PC-3 (cell line): ENCODE data around the gene ONECUT1. TPM values are rescaled to one million over a fixed set of nuclear protein-coding genes. Genes with fewer than 3 reads are reported as not detected.
A peak's percentile ranks its signal among the peaks of the same experiment; 100 is the strongest.

ENCODE experiments used
- ATAC-seq: fragments of 200-7000 bp; cut with Tn5 transposase; 2 replicates; pipeline ENCODE4 v1.9.1; 2020; ENCODE audit warnings: mild to moderate bottlenecking, moderate library complexity
- BruUV-seq: library from RNA; stranded (reverse); fragments of 400-500 nt; replicated peaks from 2 replicates; lab custom pipeline; 2021; lab: Mats Ljungman, UMichigan
- CTCF ChIA-PET: fragments of 300-600 bp; sonication (Branson Sonifier 250); formaldehyde crosslinking; loops from one replicate; lab custom pipeline; 2022; ENCODE audit warnings: antibody characterized with exemption; lab: Charles Lee
- POLR2A ChIA-PET: fragments of 300-600 bp; sonication (Branson Sonifier 250); formaldehyde crosslinking; loops from one replicate; lab custom pipeline; 2022; ENCODE audit warnings: antibody characterized with exemption; ENCODE audit not compliant: unreplicated experiment; lab: Charles Lee
- DNase-seq: peaks from one replicate; pipeline ENCODE4 v3.0.0-alpha.2; 2015
- H2AFZ ChIP-seq: fragments of 300-600 bp; sonication (generic); 2 replicates; pipeline ENCODE4 v1.6.0; 2016; ENCODE audit warnings: antibody characterized with exemption, low read length
- H3F3A ChIP-seq: fragments of 300-600 bp; sonication (generic); one replicate; pipeline ENCODE4 v1.6.0; 2017; ENCODE audit warnings: antibody characterized with exemption, low read length, control low read depth, mild to moderate bottlenecking; ENCODE audit not compliant: unreplicated experiment
- H3K27ac ChIP-seq: fragments of 300-600 bp; sonication (generic); 2 replicates; pipeline ENCODE4 v1.5.1; 2016; ENCODE audit warnings: mild to moderate bottlenecking, low read length
- H3K27me3 ChIP-seq: fragments of 300-600 bp; sonication (generic); 2 replicates; pipeline ENCODE4 v1.6.1; 2016; ENCODE audit warnings: low read length, mixed read lengths
- H3K36me3 ChIP-seq: fragments of 300-600 bp; sonication (generic); 2 replicates; pipeline ENCODE4 v1.6.1; 2016; ENCODE audit warnings: low read depth, mixed run types, low read length, mixed read lengths
- H3K4me1 ChIP-seq: fragments of 300-600 bp; sonication (generic); 2 replicates; pipeline ENCODE4 v1.5.1; 2016; ENCODE audit warnings: low read length; ENCODE audit not compliant: insufficient read depth
- H3K4me2 ChIP-seq: fragments of 300-600 bp; sonication (generic); 2 replicates; pipeline ENCODE4 v1.6.0; 2016; ENCODE audit warnings: low read length
- H3K4me3 ChIP-seq: fragments of 300-600 bp; sonication (generic); 2 replicates; pipeline ENCODE4 v1.5.1; 2016; ENCODE audit warnings: mild to moderate bottlenecking, low read length, mixed read lengths
- H3K79me2 ChIP-seq: fragments of 300-600 bp; sonication (generic); 2 replicates; pipeline ENCODE4 v1.6.1; 2017; ENCODE audit warnings: low read length, mixed read lengths
- H3K9ac ChIP-seq: fragments of 300-600 bp; sonication (generic); 2 replicates; pipeline ENCODE4 v1.6.0; 2016; ENCODE audit warnings: mild to moderate bottlenecking, low read length
- H3K9me2 ChIP-seq: fragments of 300-600 bp; sonication (generic); replicated peaks from 2 replicates; pipeline ENCODE4 v1.6.1; 2016; ENCODE audit warnings: mixed run types, low read length, mixed read lengths
- H3K9me3 ChIP-seq: fragments of 300-600 bp; sonication (generic); 2 replicates; pipeline ENCODE4 v1.6.1; 2016; ENCODE audit warnings: low read length, mixed read lengths
- H4K20me1 ChIP-seq: fragments of 300-600 bp; sonication (generic); 2 replicates; pipeline ENCODE4 v1.6.1; 2016; ENCODE audit warnings: low read length, mixed read lengths
- EZH2 ChIP-seq: fragments of 300-600 bp; sonication (generic); IDR thresholded peaks from one replicate; pipeline ENCODE4 v1.6.1; 2017; ENCODE audit warnings: antibody characterized with exemption, mild to moderate bottlenecking, low read length; ENCODE audit not compliant: unreplicated experiment
- EZH2phosphoT487 ChIP-seq: fragments of 300-600 bp; sonication (generic); IDR thresholded peaks from 2 replicates; pipeline ENCODE4 v1.6.1; 2018; ENCODE audit warnings: mild to moderate bottlenecking, antibody characterized with exemption, low read length, borderline replicate concordance
- intact Hi-C: fragments of 100-400 bp; cut with micrococcal nuclease; formaldehyde crosslinking; loops from 2 replicates; pipeline ENCODE4 v1.9.0; 2023
- total RNA-seq: library from RNA; depleted of rRNA; stranded (reverse); fragments of >200 nt; gene quantifications from 2 replicates; pipeline ENCODE4 v1.2.3, GENCODE V29; 2014
- TF ChIP-seq, protein P1 (sequence below): fragments of 300-600 bp; sonication (generic); conservative IDR thresholded peaks from 2 replicates; pipeline ENCODE4 v1.5.1; 2017; ENCODE audit warnings: antibody characterized with exemption, low read depth, mild to moderate bottlenecking, low read length

Gene ONECUT1
- total RNA-seq, 1 experiment from 2014 or later, result not detected

DNA sequence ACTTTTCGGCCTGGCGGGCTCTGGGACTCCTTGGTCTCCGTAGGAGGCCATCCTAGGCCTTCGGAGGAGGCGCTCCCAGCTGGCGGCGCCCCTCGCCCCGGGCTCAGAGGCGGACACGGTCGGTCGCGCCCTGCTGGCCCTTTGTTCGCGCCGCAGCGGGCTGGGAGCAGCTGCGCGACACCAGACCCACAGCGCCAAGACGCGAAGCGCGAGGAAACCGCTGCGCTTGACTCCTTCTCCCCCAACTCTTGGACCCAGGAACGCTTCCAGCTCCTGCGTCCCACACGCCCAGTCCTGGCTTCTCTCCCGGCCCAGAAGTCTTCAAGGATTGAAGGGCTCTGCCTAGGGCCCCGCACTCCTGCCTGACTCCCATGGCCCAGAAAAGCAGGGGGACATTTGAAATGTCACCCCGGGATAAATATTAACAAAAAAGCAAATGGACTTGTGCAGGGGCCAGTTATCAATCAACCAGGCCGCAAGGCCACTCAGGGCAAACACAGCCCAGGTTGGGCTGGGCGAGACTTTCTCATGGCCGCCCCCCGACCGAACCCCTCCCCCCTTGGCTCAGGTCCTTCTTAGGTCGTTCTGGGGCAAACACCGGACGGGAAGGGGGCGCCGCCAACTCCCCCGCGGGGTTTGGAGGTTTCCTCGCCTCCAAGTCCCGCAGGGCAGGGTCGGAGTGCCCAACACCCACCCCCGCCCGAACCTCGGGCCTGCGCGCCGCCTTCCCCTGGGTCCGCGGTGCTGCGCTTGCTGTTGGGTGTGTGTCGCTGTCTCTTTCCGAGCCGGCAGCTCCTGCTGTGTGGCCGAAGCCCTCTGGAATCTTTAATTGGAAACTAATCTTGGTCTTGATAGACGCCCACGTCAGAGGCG lies 5.1 kb downstream of the ONECUT1 start:
- no TSS peak for BruUV-seq

DNA sequence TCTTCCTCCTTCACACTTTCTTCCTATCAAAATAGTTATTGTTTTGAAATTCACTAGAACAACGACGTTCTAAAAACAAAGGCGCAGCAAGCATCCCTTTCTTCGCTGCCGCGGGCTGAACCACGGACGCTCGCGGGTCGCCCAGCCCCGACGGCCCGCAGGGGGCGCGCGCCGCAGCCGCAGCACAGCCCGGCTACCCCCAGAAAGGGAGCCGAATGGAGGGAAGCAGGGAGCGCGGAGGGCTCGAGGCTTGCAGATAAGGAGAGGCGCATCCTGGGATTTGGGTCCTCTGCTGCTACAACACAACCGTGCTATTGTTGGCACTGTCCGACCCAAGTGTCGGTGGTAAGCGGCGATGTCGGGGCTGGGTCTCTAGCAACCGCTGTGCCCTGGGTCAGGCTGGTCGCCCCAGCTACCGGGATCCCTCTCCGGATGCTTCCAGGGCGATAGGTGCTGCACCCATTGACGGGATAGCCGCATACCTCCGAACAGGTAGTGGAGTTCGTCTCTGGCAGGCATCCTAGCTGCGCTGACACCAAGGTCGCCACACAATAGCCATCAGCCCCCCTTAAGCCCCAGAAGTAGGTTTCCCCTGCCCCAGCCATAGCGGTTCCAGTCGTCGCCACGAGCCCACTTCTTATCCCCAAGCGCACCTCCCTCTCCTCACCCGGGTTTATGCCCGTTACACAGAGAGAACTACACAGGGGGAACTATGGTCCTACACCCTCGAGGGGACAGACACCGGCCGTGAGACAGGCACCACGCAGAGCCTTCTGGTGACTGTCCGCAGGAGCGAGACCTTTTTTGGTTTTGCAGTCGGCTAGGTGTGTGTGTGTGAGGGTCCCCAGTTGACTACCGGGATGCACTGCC lies 6.0 kb downstream of the ONECUT1 start:
- ATAC-seq (no peak), DNase-seq (no peak)
- no peaks in the 10 kb centered on the region for H3K4me1 ChIP-seq
- H3K36me3 ChIP-seq, result no peaks in the 10 kb centered on the region; the same call in 1 of the 2 replicates
- no peaks in the 10 kb centered on the region for H3K9me2 ChIP-seq
- no peaks in the 10 kb centered on the region for H3K9me3 ChIP-seq
- POLR2A ChIA-PET, result no interaction called here
- no peaks in the 10 kb centered on the region for H3K79me2 ChIP-seq
- H2AFZ ChIP-seq, result no peak overlapping the region
- BruUV-seq, result no TSS peak
- H4K20me1 ChIP-seq, result no peaks in the 10 kb centered on the region
- TF ChIP-seq EZH2phosphoT487, result no peak
- TF ChIP-seq, protein P1, sequence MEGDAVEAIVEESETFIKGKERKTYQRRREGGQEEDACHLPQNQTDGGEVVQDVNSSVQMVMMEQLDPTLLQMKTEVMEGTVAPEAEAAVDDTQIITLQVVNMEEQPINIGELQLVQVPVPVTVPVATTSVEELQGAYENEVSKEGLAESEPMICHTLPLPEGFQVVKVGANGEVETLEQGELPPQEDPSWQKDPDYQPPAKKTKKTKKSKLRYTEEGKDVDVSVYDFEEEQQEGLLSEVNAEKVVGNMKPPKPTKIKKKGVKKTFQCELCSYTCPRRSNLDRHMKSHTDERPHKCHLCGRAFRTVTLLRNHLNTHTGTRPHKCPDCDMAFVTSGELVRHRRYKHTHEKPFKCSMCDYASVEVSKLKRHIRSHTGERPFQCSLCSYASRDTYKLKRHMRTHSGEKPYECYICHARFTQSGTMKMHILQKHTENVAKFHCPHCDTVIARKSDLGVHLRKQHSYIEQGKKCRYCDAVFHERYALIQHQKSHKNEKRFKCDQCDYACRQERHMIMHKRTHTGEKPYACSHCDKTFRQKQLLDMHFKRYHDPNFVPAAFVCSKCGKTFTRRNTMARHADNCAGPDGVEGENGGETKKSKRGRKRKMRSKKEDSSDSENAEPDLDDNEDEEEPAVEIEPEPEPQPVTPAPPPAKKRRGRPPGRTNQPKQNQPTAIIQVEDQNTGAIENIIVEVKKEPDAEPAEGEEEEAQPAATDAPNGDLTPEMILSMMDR, result 0 out of 2 replicates have a peak, but pooled peaks have one; percentile 15
- CTCF ChIA-PET, result no interaction called here
- peaks cover 26% of the 10 kb centered on the region for H3K27me3 ChIP-seq
- intact Hi-C loops, result no loop called here
- H3K9ac ChIP-seq, result no peak overlapping the region
- H3K4me2 ChIP-seq, result no peak overlapping the region
- no peak overlapping the region for H3K4me3 ChIP-seq
- no peaks in the 10 kb centered on the region for H3F3A ChIP-seq
- H3K27ac ChIP-seq, result no peak overlapping the region

More for the DNA sequence above, 5.1 kb downstream of the ONECUT1 start:
- Histone ChIP-seq H3K79me2 (no peaks in the 10 kb centered on the region), H3K9ac (no peak overlapping the region), H3K9me2 (no peaks in the 10 kb centered on the region), H2AFZ (no peak overlapping the region), H3K9me3 (no peaks in the 10 kb centered on the region), H3F3A (no peaks in the 10 kb centered on the region), H4K20me1 (no peaks in the 10 kb centered on the region), H3K27me3 (peaks cover 20% of the 10 kb centered on the region), H3K4me1 (no peaks in the 10 kb centered on the region), H3K27ac (no peak overlapping the region), H3K36me3 (no peaks in the 10 kb centered on the region; the same call in 1 of the 2 replicates), H3K4me3 (no peak overlapping the region), H3K4me2 (no peak overlapping the region)
- ChIA-PET CTCF (no interaction called here), POLR2A (no interaction called here)
- no peak for TF ChIP-seq EZH2phosphoT487
- TF ChIP-seq, protein P1, result no peak
- TF ChIP-seq EZH2, result no peak
- no peak for DNase-seq
- intact Hi-C loops, result no loop called here
- ATAC-seq, result no peak
